ENCODE data around the gene TTC24.

DNA sequence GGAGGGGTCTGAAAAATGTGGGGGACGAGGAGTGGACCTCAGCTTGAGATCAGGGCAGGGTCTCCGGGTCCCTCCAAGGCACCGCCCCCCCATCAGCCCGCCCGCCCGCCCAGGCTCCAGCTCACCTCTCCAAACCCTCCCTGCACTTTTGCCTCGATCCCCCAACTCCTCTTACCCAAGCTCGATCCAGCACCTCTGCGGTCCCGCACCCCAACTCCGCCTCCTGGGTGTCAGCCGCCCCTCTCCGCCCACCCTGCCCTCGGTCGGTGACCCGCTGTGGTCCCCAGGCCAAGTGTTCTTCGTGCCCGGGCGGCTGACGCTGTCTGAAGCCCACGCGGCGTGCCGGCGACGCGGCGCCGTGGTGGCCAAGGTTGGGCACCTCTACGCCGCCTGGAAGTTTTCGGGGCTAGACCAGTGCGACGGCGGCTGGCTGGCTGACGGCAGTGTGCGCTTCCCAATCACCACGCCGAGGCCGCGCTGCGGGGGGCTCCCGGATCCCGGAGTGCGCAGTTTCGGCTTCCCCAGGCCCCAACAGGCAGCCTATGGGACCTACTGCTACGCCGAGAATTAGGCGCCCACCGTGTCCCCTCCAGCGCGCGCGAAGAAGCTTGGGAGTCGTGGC, 45.4 kb downstream of the TTC24 start:
- TF ChIP-seq POLR2A (IDR thresholded peaks at IDR 0.05), result no peak
- TF ChIP-seq, protein P1, sequence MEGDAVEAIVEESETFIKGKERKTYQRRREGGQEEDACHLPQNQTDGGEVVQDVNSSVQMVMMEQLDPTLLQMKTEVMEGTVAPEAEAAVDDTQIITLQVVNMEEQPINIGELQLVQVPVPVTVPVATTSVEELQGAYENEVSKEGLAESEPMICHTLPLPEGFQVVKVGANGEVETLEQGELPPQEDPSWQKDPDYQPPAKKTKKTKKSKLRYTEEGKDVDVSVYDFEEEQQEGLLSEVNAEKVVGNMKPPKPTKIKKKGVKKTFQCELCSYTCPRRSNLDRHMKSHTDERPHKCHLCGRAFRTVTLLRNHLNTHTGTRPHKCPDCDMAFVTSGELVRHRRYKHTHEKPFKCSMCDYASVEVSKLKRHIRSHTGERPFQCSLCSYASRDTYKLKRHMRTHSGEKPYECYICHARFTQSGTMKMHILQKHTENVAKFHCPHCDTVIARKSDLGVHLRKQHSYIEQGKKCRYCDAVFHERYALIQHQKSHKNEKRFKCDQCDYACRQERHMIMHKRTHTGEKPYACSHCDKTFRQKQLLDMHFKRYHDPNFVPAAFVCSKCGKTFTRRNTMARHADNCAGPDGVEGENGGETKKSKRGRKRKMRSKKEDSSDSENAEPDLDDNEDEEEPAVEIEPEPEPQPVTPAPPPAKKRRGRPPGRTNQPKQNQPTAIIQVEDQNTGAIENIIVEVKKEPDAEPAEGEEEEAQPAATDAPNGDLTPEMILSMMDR (IDR thresholded peaks at IDR 0.05), result no peak

Data from thyroid gland (tissue), 4 donors.